HG02763 (cell line): ENCODE results near the gene COX8C.

ENCODE experiments used
- ATAC-seq: cut with Tn5 transposase; IDR thresholded peaks from one replicate; pipeline ENCODE4 v1.9.1; 2021; ENCODE audit warnings: mild to moderate bottlenecking, moderate library complexity; ENCODE audit not compliant: unreplicated experiment

Gene COX8C, protein sequence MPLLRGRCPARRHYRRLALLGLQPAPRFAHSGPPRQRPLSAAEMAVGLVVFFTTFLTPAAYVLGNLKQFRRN

GRCh38 chr14:93346926-93347721 lies at the start of gene COX8C:
TSS of gene COX8C (plus strand) at chr14:93347182. CDS start at chr14:93347269, 87 bp downstream.
- ATAC-seq, result no peak

DNA sequence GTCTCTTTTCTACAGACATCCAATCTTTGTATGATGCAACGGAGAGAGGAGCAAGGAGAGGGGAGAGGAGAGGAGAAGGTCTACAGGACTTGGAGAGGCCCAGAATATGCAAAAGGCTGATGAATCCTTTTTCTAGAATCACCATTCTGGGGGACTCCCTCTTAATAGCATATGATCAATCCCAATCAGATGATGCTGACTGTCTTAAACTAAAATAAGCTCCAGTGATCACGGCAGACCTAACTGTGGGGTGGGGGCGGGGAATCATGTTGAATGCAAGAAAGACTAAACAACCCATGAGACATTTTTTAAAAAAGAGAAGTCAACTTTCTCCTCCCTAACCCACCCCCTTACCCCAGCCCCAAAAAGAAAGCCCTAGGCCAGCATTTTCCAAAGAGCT lies 47.6 kb upstream of the COX8C start:
- ATAC-seq, result no peak

DNA sequence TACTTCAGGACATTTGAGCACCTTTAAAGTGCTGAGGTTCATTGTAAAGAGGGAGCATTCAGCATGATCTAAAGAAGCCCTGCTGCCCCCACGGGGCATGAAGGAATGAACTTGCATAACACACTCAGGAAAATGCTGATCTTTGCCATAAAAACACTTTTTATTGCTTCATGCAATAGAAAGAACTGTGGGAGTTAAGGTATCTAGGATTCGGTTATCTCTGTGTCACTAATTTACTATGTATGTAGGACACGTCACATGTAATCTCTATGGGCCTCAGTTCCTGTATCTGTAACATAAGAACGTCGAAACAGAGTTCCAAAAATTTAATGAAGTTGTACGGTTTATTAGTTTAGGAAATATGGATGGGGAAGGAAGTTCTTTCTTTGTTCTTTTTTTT lies 47.1 kb upstream of the COX8C start:
- no peak for ATAC-seq

GRCh38 chr14:93301821-93302447 lies 45.0 kb upstream of the COX8C start:
- ATAC-seq, result no peak

DNA sequence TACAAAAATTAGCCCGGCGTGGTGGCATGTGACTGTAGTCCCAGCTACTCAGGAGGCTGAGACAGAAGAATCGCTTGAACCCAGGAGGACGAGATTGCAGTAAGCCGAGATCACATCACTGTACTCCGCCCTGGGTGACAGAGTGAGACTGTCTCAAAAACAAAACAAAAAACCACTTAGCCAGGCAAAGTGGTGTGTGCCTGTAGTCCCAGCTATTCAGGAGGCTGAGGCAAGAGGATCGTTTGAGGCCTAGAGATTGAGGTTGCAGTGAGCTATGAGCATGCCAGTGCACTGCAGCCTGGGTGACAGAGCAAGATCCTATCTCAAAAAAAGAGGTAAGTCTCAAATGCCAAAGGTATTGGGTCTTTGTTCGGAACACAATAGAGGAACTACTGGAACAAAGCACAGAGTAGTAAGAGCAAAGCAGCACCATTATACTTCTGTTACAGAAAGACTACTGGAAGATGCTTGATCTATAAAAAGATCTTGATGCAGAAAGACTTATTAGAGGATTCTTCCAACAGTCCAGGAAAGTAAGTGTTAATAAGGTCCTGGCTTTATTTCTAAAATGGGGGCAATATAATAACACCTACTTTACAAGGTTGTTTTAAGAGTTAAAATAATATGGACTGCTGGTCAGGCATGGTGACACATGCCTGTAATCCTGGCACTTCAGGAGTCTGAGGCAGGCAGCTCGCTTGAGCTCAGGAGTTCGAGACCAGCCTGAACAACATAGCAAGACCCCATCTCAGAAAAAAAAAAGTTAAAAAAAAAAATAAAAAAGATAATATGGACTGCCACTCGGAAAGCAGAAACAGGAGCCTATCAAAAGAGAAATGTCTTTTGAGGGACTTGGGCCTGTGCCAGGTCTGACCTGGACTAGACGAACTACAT lies 44.0 kb upstream of the COX8C start:
- ATAC-seq, result no peak

DNA sequence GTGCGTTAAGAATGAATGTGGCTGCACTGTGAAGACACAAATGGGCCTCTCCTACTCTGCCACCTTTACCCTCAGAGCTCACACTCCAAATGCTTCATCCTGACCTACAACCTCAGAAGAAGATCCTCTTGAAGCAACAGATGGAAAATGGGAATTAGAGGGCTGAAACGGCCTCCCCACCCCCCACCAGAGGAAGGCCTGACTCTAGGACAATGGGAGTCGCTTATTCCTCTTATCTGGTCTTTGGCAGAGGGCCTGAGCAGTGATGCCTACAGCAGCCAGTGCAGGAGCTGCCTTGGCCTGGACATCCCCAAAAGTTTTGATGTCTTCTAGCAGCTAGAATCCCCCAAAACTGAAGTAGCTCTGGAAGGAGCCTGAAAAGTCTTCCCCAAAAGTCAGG lies 43.3 kb upstream of the COX8C start:
- ATAC-seq, result no peak

GRCh38 chr14:93304771-93305170 lies 42.2 kb upstream of the COX8C start:
- ATAC-seq, result no peak

DNA sequence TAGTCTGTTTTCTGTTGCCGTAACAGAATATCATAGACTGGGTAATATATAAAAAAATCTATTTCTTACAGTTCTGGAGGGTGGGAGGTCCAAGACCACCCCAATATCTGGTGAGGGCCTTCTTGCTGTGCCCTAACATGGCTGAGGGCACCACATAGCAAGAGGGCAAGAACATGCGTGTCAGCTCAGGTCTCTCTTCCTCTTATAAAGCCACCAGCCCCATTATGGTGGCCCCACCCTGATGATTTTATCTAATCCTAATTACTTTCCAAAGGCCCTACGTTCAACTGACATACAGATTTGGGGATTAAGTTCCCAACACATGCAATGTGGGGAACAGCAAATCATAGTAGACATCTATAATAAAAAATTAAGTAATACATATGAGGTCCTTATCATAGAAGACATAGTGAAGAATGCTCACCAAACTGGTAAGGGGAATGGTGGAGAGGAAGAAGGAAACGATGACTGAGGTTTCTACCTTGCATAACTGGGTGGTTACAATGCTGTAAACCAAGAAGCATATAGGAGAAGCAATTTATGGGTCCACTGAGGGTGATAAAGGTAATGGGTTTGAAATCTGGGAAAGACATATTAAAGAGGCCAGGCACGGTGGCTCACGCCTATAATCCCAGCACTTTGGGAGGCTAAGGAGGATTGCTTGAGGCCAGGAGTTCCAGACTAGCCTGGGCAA lies 41.1 kb upstream of the COX8C start:
- ATAC-seq, result no peak

- no peak for ATAC-seq
Measured at GRCh38 chr14:93306812-93307211, 40.2 kb upstream of the COX8C start.

GRCh38 chr14:93308686-93309345 lies 38.2 kb upstream of the COX8C start:
- no peak for ATAC-seq

GRCh38 chr14:93309427-93309966 lies 37.5 kb upstream of the COX8C start:
- ATAC-seq, result no peak

DNA sequence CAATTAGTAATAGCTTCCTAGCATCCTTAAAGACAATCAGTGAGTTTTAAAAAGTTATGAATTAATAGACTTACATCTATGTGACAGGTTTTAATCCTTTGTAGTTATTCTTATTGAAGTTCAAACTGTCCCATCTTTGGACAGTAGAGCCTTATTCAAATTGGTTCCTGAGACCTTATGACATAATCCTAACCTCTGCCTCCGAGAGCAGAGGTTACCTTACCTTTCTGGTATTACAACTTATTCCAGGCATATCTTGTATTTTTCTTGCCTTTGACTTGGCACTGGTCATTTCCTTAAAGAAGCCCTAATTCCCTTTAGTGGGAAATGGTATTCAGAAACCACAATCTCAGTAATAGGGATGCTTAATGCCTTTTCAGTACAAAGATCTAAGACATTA lies 35.9 kb upstream of the COX8C start:
- no peak for ATAC-seq

DNA sequence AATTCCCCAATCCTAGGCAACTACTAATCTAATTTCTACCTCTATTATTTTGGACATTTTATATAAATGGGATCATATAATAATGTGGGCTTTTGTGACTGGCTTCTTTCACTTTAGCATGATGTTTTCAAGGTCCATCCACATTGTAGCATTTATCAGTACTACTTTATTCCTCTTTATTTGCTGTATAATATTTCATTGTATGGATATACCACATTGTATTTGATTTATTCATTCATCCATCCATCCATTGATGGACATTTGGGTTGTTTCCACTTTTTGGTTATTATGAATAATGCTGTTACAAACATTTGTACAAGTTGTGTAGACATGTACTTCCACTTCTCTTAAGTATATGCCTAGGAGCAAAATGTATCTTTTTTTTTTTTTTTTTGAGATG lies 31.4 kb upstream of the COX8C start:
- no peak for ATAC-seq

- no peak for ATAC-seq
Measured at GRCh38 chr14:93316716-93317115, 30.3 kb upstream of the COX8C start.

GRCh38 chr14:93317210-93317874 lies 29.6 kb upstream of the COX8C start:
- ATAC-seq, result no peak

DNA sequence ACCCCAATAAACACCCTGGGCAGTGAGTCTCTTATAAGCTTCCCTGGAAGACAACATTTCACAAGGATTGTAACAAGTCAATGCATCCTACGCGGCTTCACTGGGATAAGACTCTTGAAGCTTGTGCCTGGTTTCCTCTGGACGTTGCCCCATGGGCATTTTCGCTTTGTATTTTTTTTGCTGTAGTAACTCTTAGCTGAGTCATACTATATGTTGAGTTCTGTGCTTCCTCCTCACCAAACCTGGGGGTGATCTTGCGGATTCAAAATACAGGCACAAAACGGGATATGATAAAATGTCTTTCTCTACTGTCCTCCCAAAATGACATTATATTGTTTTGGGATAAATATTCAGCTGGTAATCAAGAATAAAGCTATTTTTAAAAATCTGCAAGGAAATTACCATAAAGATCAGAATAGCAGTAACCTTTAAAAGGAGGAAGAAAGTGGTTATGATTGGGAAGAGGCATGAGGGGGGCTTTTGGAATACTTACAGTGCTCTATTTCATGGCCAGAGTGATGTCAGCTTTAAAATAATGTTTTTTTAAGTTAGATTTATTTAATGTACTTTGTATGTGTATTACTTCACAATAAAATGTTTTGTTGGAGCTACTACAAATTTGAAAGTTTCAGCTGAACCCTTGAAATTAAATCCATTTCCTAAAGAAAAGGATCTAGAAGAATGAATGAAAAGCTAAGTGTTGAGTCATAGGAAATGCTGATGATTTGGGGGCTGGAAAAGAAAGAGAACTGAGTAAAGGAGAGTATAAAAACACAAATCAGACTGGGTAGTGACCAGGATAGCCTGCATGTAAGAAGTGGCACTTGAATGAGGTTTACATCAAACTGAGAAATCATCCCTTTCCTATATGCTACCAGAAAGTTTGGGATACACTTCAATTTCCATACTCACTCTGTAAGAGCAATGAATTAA lies 28.8 kb upstream of the COX8C start:
- no peak for ATAC-seq

- ATAC-seq, result no peak
Measured at GRCh38 chr14:93318927-93319326, 28.1 kb upstream of the COX8C start.

DNA sequence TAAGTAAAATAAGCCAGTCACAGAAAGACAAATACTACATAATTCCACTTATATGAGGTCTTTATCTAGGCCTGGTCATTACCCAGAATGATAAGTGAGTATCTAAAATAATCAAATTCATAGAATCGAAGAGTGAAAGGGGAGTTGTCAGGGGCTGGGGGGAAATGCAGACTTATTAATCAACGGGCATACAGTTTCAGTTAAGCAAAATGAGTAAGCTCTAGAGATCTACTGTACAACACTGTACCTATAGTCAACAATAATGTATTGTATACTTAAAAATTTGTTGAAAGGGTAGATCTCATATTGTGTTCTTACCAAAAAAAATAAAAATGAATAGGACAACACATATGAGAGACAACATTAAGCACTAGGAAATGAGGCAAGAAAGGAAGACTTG lies 27.5 kb upstream of the COX8C start:
- no peak for ATAC-seq
